NK-92 (cell line): ENCODE results near the gene ADGRG4.
"Not testable (repeated sequence)": the region's sequence is repeated elsewhere in the genome, so short reads cannot be mapped to it uniquely, and the experiment has no call there.

Source experiments
- DNase-seq: peaks from one replicate; lab custom pipeline; 2025; ENCODE audit not compliant: unreplicated experiment; lab: John Stamatoyannopoulos, UW

The ADGRG4 gene

GRCh38 chrX:136386173-136386572 lies 85.4 kb downstream of the ADGRG4 start:
- no peak for DNase-seq

DNA sequence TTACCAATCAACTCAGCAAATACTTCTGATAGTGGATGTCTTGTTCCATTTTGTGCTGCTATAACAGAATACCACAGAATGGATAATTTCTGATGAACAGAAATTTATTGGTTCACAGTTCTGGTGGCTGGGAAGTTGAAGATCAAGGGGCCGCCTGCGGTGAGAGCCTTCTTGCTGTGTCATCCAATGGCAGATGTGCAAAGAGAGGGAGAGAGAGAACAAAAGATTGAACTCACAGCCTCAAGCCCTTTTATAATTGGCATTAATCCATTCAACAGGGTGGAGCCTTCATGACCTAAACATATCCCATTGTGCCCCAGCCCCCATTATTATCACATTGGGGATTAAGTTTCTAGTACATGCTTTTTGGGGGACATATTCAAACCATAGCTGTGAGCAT lies 86.1 kb downstream of the ADGRG4 start:
- DNase-seq, result no peak

- DNase-seq, result no peak
Measured at GRCh38 chrX:136387951-136388502, 87.3 kb downstream of the ADGRG4 start.

GRCh38 chrX:136390921-136391320 lies 90.2 kb downstream of the ADGRG4 start:
- no peak for DNase-seq

- no peak for DNase-seq
Measured at GRCh38 chrX:136395271-136395670, 94.5 kb downstream of the ADGRG4 start.

DNA sequence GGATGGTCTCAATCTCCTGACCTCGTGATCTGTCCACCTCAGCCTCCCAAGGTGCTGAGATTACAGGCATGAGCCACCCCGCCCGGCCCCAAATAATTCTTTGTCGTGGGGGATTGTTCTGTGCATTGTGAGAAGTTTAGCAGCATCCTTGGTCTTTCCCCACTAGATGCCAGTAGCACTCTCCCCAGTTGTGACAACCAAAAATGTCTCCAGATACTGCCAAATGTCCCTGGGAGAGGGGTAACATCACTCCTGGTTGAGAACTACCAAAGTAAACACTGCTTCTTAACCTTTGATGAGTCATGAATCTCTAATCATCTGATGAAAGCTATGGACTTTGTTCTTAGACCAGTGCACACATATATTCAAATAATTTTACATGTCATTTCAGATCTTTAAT lies 96.2 kb downstream of the ADGRG4 start:
- no peak for DNase-seq

- DNase-seq, result no peak
Measured at GRCh38 chrX:136405126-136405525, 104.4 kb downstream of the ADGRG4 start.

DNA sequence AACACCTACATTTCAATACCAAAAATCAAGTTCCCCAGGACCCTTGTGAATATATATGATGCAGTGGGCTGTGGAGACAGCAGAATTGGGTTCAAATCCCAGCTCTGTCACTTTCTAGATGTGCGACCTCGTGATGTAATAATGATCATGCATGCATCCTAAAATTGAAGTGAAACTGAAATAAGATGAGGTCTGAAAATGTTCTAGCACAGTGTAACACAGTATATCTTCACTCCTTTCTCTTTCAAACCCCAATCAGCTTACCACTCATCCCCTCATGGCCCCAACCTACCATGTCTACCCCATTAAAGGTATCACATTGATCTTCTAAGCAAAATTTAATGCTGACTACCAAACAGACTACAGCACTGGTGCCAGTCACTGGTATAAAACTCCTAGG lies 117.0 kb downstream of the ADGRG4 start:
- no peak for DNase-seq

- no peak for DNase-seq
Measured at GRCh38 chrX:136421338-136421737, 120.6 kb downstream of the ADGRG4 start.

GRCh38 chrX:136423724-136424123 lies 123.0 kb downstream of the ADGRG4 start:
- DNase-seq, result no peak

GRCh38 chrX:136425996-136426395 lies 125.2 kb downstream of the ADGRG4 start:
- DNase-seq, result no peak

DNA sequence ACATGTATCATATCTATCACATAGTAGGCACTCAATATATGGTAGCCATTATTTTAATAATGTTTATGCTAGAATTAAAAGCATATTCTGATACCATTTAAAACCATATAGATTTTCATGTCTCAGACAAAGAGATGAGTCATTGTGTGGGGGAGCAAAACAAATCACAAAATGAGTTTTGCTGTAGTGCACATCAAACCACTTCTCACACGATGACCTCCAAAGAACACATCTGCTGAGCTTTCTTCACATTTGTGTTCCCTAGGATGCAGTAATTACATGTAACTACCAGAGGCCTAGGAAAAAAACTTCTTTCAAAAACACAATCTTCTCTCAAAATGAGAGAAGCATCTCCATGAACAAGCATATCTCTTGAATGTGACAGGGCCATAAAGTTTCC lies 130.9 kb downstream of the ADGRG4 start:
- DNase-seq, result no peak

- DNase-seq, result no peak
Measured at GRCh38 chrX:136437774-136438173, 137.0 kb downstream of the ADGRG4 start.

DNA sequence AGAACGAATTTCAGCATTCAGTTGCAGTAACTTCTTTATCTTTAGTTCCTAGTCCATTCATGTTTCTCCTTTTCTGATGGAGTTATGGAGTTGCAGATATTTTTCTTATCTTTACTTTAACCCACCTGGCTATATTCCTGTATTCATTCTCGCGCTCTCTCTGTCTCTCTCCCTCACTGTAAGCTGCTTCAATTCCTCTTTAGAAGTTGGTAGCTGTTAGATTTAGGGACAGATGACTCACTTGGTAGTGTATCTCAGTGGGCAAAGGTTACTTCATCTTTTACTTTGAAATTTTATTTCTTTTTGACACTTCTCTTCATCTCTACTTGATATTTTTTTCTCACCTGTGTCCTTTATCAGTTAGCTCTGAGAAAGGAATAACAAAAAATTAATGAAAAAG lies 137.4 kb downstream of the ADGRG4 start:
- DNase-seq, result no peak

DNA sequence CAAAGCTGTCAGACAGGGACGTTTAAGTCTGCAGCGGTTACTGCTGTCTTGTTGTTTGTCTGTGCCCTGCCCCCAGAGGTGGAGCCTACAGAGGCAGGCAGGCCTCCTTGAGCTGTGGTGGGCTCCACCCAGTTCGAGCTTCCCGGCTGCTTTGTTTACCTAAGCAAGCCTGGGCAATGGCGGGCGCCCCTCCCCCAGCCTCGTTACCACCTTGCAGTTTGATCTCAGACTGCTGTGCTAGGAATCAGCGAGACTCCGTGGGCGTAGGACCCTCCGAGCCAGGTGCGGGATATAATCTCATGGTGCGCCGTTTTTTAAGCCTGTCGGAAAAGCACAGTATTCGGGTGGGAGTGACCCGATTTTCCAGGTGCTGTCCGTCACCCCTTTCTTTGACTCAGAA lies 144.9 kb downstream of the ADGRG4 start:
- not testable (repeated sequence) for DNase-seq

- DNase-seq, result no peak
Measured at GRCh38 chrX:136446208-136446607, 145.4 kb downstream of the ADGRG4 start.

DNA sequence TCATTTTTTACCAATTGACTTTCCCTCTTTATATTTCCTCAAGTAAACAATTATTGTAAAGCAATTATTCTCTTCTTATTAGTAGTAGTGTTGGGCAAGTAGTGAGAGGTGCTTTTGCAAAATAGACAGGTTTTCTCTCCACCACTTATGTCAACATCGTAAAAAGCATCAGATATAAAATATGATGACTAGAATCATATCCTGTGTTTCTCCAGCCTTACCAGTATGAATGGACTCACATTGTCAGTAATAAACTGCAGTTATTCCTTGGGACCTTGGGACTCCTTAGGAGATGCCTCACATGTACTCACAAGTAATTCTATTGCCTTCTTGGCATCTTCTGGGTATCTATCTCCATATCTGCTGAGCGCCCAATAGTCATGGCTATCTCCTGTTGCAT lies 146.5 kb downstream of the ADGRG4 start:
- no peak for DNase-seq

DNA sequence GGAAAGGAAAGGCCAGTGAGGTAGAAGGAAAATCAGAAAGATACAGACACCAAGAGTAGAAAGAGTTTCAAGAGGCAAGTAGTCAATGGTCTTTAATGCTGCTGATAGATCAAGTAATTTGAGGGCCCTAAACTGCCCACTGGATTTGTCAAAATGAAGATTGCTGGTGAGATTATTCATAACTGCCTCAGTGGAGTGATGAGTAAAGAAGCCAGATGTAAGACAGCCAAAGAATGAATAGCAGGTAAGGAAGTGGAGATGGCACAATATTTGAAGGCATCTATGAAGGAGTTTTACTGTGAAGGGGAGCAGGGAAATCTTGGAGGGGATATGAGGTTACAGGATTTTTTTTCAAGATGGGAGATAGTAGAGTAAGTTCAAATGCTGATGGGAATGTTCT lies 147.2 kb downstream of the ADGRG4 start:
- no peak for DNase-seq

DNA sequence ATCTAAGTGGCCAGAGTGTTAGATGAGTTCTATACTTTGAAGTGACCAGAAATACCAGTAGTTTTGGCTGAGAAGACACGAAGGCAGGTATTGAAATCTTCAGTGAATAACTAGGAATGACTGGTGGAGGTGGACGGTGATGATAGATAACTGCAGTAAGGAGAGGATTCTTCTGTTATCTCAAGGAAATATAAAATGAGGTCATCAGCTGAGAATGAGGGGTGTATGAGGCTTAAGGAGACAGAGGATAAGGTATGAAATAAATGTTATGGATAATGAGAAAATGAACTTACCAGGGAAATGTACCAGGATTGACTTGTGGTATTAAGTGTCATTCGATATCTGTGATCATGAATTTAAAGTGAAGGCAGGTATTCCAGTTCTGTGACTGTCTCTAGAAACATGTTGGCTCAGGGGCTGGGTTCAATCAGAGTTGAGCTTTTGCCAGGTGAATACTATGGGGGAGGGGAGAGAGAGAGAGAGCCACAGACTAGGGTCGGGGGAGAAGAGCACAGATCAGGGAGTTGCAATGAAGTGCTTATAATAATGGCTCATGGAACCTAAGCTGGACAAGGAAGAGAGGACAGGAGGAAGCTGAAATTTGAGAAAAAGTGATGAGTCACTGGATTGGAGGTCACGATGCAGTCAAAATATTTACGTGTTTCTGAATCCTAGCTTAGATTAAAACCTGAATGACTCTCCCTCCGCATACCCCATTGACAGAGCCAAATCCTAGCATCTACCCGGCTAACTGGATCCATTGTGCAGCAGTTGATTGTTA lies 149.5 kb downstream of the ADGRG4 start:
- DNase-seq, result no peak

DNA sequence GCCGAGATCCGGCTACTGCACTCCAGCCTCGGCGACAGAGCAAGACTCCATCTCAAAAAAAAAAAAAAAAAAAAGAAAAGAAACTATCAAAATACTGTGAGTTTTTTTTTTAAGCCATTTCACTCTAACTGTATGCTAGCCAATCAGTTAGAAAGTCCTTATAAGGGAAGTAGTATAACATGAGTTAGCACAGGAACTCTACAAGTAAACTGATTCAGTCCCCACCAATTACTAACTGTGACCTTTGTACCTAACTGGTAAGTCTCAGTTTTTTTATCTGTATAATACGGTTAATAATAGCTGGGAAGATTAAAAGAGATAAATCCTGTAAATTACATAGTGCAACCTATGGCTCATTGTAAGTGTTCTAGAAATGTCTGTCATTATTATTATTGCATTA lies 151.9 kb downstream of the ADGRG4 start:
- no peak for DNase-seq

DNA sequence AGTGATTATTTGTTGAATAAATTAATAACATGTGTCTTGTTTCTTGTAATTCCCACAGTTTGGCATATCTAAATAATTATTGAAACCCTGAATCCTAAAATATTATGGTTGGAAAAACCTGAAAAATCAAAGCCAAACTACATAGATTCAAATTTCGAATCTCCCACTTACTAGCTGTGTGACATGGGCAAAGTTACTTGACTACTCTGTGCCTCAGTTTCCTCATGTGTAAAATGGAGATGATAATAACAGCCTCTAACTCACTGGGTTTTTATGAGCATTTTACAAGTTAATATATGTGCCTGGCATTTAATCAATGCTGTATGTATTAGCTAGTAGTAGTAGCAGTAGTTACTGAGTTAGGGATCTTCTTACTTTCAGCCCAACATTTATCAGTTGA lies 152.4 kb downstream of the ADGRG4 start:
- DNase-seq, result no peak

DNA sequence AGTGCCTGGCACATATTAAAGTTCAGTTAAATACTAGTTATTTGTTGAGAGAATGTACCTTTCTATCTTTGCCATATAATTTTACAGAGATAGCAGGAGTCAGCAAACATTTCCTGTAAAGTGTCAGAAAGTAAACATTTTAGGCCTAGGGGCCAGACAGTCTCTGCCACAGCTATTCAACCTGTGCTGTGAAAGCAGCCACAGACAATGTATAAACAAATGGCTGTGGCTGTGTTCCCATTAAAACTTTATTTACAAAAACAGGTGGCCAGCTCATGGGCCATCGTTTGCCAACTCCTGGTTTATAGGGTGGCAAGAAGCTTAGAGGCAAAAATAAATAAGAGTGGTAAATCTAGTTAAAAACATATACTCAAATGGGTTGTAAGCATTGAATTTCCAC lies 153.0 kb downstream of the ADGRG4 start:
- DNase-seq, result no peak

GRCh38 chrX:136456133-136456532 lies 155.4 kb downstream of the ADGRG4 start:
- no peak for DNase-seq
